ENCODE results near the gene RALGPS2. TPM values are rescaled to one million over a fixed set of nuclear protein-coding genes. Genes with fewer than 3 reads are reported as not detected.

Gene RALGPS2
- total RNA-seq, 1 donor from 2014 or later: 29.8 TPM

DNA sequence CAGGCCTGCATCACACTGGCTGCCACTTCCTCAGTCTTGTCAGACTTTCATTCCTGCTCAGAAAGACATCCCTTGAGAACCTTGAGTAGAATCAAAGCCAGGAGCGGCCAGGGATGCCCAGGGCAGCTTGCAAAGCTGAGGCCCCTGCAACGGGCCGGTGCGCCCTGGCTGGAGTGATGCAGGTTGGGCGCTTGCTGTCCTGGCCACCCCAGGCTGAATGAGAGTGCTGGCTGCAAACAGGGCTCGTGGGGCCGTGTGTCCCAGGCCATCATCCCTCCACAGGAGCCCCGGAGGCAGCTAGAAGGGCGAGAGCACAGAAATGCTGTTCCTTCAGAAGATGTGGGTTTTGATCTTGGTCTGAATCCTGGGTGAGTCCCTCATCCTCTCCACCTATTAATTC, 233.4 kb downstream of the RALGPS2 start:
- Mint-ChIP-seq H3K4me1 (ENCODE audit: unreplicated experiment) (no peaks in the 10 kb centered on the region), H3K36me3 (ENCODE audit: low read depth, unreplicated experiment) (no peaks in the 10 kb centered on the region), H3K4me3 (ENCODE audit: unreplicated experiment) (no peak overlapping the region), H3K9me3 (ENCODE audit: unreplicated experiment) (no peaks in the 10 kb centered on the region), H3K27ac (ENCODE audit: unreplicated experiment) (no peak overlapping the region), H3K27me3 (ENCODE audit: unreplicated experiment) (peaks cover 9% of the 10 kb centered on the region)
- TF ChIP-seq, protein P1, sequence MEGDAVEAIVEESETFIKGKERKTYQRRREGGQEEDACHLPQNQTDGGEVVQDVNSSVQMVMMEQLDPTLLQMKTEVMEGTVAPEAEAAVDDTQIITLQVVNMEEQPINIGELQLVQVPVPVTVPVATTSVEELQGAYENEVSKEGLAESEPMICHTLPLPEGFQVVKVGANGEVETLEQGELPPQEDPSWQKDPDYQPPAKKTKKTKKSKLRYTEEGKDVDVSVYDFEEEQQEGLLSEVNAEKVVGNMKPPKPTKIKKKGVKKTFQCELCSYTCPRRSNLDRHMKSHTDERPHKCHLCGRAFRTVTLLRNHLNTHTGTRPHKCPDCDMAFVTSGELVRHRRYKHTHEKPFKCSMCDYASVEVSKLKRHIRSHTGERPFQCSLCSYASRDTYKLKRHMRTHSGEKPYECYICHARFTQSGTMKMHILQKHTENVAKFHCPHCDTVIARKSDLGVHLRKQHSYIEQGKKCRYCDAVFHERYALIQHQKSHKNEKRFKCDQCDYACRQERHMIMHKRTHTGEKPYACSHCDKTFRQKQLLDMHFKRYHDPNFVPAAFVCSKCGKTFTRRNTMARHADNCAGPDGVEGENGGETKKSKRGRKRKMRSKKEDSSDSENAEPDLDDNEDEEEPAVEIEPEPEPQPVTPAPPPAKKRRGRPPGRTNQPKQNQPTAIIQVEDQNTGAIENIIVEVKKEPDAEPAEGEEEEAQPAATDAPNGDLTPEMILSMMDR (IDR thresholded peaks at IDR 0.05; ENCODE audit: unreplicated experiment): no peak
- DNase-seq (ENCODE audit: low spot score): no peak

DNA sequence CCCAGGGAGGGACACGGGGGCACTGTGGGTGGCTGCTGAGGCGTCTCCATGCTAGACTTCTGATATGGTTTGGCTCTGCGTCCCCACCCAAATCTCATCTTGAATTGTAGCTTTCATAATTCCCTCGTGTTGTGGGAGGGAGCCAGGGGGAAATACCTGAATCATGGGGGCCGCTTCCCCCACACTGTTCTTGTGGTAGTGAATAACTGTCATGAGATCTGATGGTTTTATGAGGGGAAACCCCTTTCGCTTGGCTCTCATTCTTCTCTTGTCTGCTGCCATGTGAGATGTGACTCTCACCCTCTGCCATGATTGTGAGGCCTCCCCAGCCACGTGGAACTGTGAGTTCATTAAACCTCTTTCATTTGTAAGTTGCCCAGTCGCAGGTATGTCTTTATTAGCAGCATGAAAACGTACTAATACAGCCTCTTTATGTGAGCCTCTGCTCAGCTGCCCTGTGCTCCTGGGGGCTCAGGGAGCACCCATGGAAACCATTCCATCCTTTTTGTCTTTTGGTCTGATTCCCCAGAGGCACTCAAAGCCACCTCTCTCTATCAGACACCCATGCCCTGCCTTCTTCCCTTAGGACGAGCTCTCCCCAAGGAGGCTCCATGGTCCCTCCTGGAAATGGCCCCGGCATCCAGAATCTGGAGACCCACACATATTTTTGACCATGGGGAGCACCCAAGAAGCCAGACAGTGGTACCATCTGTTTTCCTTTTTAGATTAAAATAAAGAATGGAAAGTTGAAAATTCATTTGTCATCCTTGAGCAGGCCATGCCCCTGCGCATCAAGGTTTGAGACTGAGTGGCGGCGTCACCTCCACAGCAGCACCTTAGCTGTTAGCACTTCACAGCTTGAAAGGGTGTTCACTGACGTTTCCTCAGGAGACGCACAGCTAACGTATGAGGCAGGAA, 234.8 kb downstream of the RALGPS2 start:
- Mint-ChIP-seq H3K27me3 (ENCODE audit: unreplicated experiment) (peaks cover 11% of the 10 kb centered on the region), H3K4me1 (ENCODE audit: unreplicated experiment) (no peaks in the 10 kb centered on the region), H3K36me3 (ENCODE audit: low read depth, unreplicated experiment) (no peaks in the 10 kb centered on the region), H3K9me3 (ENCODE audit: unreplicated experiment) (no peaks in the 10 kb centered on the region), H3K4me3 (ENCODE audit: unreplicated experiment) (no peak overlapping the region), H3K27ac (ENCODE audit: unreplicated experiment) (peak overlapping the region; percentile 18)
- TF ChIP-seq, protein P1 (IDR thresholded peaks at IDR 0.05; ENCODE audit: unreplicated experiment): no peak
- DNase-seq (ENCODE audit: low spot score): no peak

DNA sequence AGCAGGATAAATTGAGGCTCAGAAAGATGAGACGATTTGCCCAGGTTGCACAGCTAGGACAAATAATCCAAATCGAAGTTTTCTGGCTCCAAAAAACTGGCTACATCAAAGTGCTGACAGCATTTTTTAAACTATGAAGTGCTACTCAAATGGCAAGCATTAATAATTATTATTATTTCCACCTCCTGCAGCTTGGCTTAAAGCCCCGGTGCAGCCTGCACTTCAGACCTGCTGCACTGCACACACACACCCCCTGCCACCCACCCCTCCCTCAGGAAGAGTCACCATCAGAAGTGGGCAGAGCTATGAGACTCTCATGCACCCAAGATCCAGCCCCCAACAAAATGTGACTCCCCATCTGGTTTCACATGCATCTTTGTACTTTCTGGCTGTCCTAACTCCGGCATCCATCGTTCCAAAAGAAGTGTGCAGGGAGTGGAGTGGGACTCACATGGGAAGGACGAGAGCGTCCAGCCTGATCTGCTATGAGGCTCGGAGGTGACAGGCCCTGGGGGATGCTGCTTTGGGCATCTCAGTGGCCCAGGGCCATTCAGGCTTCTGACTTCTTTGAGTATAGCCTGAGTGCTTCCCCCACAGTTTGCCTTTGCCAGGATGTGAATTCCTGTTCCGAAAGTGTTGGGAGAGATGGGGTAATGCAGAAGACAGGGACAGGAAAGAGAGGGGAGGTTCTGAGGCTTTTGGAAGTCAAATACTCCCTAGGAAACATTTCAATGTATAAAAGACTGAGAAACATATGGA, 235.6 kb downstream of the RALGPS2 start:
- H3K4me1 Mint-ChIP-seq (ENCODE audit: unreplicated experiment): no peaks in the 10 kb centered on the region
- H3K27ac Mint-ChIP-seq (ENCODE audit: unreplicated experiment): no peak overlapping the region
- peaks cover 6% of the 10 kb centered on the region for H3K36me3 Mint-ChIP-seq (ENCODE audit: low read depth, unreplicated experiment)
- TF ChIP-seq, protein P1 (IDR thresholded peaks at IDR 0.05; ENCODE audit: unreplicated experiment): no peak
- no peak overlapping the region for H3K4me3 Mint-ChIP-seq (ENCODE audit: unreplicated experiment)
- no peaks in the 10 kb centered on the region for H3K9me3 Mint-ChIP-seq (ENCODE audit: unreplicated experiment)
- no peak for DNase-seq (ENCODE audit: low spot score)
- peaks cover 8% of the 10 kb centered on the region for H3K27me3 Mint-ChIP-seq (ENCODE audit: unreplicated experiment)

DNA sequence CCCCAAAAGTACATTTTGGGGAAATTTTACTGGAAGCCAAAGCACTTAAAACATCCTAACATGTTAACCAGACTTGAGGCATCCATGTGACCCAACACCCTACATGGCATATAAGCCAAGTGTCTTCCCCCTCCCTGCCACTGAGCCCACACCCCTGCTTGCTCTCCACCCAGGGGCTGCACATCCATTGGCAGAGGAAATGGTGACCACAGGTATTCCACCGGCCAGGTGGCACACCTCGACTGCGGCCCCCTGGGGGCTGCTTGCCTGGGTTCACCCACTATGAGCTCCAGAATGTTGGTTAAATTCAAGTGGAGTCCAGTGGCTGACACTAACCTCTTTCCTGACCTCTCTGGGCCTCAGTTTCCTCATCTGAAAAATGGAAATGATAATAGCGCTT, 236.3 kb downstream of the RALGPS2 start:
- DNase-seq (ENCODE audit: low spot score): no peak
- H3K4me3 Mint-ChIP-seq (ENCODE audit: unreplicated experiment): no peak overlapping the region
- H3K9me3 Mint-ChIP-seq (ENCODE audit: unreplicated experiment): no peaks in the 10 kb centered on the region
- H3K4me1 Mint-ChIP-seq (ENCODE audit: unreplicated experiment): no peaks in the 10 kb centered on the region
- no peak overlapping the region for H3K27ac Mint-ChIP-seq (ENCODE audit: unreplicated experiment)
- TF ChIP-seq, protein P1 (IDR thresholded peaks at IDR 0.05; ENCODE audit: unreplicated experiment): no peak
- H3K27me3 Mint-ChIP-seq (ENCODE audit: unreplicated experiment): peaks cover 8% of the 10 kb centered on the region
- H3K36me3 Mint-ChIP-seq (ENCODE audit: low read depth, unreplicated experiment): peaks cover 7% of the 10 kb centered on the region
